GM18873 (cell line): Measurements from ENCODE around the gene SPAG8.
A peak's percentile ranks its signal among the peaks of the same experiment; 100 is the strongest.

Experiments used
- ATAC-seq: cut with Tn5 transposase; IDR thresholded peaks from one replicate; pipeline ENCODE4 v1.9.1; 2021; ENCODE audit warnings: mild to moderate bottlenecking, moderate library complexity, moderate number of reproducible peaks; ENCODE audit not compliant: unreplicated experiment, low FRiP score

The SPAG8 gene, protein sequence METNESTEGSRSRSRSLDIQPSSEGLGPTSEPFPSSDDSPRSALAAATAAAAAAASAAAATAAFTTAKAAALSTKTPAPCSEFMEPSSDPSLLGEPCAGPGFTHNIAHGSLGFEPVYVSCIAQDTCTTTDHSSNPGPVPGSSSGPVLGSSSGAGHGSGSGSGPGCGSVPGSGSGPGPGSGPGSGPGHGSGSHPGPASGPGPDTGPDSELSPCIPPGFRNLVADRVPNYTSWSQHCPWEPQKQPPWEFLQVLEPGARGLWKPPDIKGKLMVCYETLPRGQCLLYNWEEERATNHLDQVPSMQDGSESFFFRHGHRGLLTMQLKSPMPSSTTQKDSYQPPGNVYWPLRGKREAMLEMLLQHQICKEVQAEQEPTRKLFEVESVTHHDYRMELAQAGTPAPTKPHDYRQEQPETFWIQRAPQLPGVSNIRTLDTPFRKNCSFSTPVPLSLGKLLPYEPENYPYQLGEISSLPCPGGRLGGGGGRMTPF

GRCh38 chr9:35812025-35812602 is at the start of gene SPAG8:
Gene SPAG8, minus strand, starts transcription at chr9:35812262. Its CDS starts 115 bp downstream, at chr9:35812147.
- peak; percentile 62 for ATAC-seq

- ATAC-seq, result no peak
Measured at GRCh38 chr9:35861161-35861897, 49.3 kb upstream of the SPAG8 start.

DNA sequence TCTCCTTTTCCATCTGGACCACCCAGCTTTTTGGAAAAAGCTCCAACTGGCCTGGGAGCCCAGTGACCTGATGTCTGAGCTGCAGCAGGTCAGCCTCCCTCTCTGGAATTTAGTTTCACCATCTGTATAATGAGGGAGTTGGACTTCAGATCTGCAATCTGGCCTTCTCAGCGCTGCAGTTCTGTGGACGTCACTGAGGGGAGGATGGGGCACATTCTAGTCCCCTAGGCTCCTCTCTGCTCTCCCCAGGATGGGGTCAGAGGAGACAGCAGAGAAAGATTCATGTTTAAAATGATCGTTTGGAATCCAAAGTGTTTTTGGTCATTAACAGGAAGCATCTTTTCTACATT is 47.9 kb upstream of the SPAG8 start:
- no peak for ATAC-seq

DNA sequence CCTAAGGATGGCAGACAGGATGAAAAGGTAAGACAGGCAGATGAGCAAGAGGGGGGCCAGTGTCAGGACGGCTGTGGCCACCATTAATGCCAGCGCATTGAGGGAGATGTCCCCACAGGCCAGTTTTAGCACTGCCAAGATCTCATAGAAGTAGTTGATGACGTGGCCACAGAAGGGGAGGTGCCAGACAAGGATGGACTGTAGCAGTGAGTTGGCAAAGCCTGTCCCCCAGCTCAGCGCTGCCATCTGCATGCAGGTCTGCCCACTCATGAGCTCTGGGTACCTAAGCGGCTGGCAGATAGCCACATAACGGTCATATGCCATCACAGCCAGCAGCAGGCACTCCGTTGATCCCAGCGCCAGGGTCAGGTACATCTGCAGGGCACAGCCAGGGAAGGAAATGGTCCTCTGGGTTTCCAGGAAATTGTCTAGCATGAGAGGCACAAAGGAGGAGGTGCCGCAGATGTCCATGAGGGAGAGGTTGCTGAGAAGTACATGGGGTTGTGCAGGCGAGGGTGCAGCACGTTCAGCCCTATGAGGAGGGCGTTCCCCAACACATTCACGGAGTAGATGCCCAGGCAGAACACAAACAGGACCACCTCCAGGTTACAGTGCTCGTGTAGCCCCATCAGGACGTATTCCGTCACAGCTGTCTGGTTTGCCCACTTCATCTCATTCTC is 47.4 kb upstream of the SPAG8 start:
- no peak for ATAC-seq

DNA sequence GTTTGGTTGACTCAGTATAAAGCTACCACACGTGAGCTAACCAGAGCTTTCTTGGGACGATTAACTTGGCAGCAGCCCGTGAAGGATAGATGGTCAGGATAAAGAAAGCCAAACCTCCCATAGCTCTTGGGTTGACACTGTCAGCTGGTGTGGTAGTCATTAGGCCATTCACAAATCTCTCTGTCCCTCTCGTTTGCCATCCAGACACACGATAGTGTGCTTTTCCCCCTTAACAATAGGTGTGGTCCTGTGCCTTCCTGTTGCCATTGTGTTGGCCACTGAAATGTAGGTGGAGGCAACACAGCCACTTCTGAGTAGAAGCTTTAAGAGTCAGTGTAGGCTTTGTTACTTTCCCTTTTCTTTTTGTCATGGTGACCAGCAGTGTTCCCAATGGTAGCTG is 46.4 kb upstream of the SPAG8 start:
- no peak for ATAC-seq

GRCh38 chr9:35856882-35857281 is 44.8 kb upstream of the SPAG8 start:
- no peak for ATAC-seq

DNA sequence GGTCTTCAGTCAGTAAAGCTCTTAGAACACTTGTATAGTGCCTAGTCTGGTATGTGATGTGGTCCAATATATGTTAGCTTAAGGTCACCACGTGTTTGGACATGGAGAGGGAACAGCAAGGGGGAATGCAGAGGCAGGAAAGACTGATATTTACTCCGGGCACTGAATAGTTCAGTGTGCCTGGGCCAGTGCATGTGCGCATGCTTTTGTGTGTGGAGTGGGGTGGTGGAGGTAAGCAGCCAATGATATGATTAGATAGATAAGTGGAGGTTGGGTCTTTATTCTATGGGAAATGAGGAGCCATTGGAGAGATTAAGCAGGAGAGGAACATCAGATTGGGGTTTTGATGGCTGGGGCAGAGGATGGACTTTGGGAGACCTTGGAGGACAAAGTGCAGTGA is 44.1 kb upstream of the SPAG8 start:
- no peak for ATAC-seq

GRCh38 chr9:35854091-35854762 is 42.2 kb upstream of the SPAG8 start:
- ATAC-seq, result no peak

GRCh38 chr9:35852876-35853865 is 41.1 kb upstream of the SPAG8 start:
- no peak for ATAC-seq

DNA sequence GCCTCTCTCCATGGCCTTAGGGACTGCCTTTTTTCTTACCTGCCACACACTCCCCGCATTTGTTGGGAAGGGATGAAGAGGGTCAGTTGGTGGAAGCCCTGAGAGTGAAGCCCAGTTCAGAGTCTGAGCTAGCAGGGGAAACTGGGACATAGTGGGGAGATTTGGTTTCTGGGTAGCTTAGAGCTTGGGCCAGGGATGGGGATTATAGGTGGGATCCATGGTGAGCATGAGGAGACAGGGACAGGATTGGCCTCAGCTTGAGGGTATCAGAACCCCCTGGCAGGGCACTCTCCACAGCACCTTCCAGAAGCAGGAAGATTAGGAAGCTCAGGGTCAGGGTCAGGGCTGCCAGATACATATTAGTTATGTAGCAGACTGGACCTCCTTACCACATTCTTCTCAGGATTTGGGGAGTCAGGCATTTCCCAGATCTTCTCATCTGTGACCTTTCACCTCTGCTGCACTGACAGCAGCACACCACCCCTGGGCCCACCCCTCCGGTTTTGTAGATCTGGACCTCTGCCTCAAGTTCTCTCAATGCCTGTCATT is 40.3 kb upstream of the SPAG8 start:
- no peak for ATAC-seq

DNA sequence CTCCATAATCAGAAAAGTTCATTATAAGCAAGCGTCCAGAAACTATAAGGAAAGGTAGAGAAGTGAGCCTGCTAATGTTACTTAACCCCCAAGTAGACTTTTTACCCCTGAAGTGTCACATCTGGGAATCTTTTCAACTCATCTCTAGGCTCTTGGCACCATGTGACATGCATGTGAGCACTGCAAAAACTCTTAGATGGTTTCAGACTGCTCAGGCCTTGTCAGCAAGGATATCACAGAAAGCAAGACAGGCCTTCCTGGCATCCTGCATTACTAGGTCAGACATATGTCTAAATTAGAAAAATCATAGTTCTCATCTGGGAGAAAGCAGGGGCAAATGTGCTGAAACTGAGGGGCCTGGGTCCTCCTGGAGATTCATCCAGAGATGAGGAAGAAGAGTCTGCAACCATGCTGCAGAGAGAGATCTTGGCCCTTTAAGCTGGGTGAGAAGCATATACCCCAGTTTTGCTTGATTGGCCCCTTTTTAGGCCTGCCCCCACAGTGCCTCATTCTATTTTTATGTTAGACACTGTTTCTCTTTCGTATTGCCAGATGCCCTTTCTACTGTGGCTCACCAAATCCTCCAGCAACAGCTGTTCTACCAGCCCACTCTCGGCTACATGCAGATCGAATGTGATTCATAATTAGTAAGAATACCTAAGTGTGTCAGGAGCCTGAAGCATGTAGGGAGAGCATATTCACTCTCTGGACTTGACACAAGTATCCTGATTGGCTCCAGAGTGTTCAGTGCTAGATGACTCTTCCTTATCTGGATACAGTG is 35.9 kb upstream of the SPAG8 start:
- ATAC-seq, result peak; percentile 89

- ATAC-seq, result no peak
Measured at GRCh38 chr9:35845824-35846771, 34.0 kb upstream of the SPAG8 start.

DNA sequence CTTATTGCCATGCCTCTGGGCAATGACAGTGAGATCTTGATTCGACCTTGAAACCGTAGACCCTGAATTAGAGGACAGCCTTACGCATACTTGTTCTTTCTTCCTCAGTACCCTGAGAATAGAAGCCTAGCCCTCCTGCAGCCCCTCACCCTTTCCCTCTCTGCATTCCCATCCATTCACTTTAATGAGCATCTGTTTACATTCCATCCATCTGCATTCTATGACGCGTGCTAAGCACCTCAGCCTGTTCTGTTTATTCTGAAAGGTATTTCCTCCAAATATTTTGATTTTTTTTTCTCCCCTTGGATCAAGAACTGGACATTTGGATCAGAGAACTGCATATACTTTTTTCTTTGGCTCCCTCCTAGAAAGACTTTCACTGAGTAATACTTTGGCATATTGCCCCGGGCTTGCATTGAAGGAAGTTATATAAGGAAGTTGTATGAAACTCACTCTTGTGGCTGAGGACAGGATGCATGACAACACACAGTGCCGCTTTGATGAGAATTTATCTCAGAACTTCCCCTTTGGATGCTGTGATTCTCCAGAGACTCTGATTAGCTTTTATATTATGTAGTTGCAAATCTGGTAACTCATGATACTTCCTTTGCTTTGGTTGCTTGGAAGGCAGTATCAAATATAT is 32.7 kb upstream of the SPAG8 start:
- ATAC-seq, result no peak

DNA sequence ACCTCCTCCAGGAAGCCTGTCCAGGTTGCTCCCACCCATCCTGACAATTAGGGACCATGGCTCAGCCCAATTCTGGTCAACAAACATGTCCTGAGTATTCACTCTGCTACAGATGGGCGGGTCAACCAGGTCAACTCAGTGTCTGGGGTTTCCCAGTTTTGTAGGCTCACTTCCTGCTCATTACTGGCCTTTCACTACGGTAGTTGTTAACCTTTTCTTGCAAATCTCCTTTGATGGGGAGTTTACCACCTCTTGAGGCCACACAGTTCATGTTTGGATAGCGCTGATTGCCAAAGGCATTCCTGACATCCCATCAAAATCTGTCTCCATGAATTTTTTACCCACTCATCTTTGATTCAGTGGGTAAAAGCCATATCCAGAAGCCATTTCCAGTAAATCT is 30.7 kb upstream of the SPAG8 start:
- peak; percentile 84 for ATAC-seq

DNA sequence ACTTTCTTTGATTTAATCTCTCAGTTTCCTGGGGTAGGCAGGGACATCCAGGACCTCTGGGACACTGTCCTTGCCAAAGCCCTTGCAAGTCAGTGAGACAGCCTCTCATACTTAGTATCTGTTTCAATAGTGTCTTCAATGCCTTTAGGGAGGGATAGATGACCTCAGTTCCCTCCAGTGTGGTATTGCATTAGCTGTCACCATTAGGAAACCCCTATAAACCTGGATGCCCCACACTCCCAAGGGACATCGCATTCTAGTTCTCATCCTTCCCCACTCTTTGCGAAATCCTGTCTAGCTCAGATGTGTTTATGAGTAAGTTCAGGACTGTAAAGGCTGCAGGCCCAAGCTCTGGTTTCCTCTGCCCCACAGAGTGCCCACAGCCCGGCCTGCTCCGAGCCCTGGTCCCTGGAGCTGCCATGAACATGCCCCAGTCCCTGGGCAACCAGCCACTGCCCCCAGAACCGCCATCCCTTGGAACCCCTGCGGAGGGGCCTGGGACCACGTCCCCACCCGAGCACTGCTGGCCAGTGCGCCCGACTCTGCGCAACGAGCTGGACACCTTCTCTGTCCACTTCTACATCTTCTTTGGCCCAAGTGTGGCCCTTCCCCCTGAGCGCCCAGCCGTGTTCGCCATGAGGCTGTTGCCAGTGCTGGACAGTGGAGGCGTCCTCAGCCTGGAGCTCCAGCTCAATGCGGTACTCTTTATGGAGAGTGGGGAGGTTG is 30.1 kb upstream of the SPAG8 start:
- no peak for ATAC-seq

DNA sequence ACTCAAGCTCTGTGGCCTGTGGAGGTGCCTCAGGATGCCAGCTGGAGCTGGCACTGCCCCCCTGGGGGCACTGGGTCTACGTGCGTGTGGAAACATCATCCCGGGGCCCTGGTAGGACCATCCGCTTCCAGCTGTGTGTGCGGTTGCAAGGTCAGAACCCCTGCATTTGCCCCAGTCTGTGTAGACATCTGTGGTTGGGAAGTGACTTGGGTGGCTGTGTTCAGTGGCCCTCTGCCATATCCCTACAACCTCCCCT is 29.5 kb upstream of the SPAG8 start:
- no peak for ATAC-seq
